Fibroblast of villous mesenchyme (primary cell): ENCODE measurements around the gene GPR161. TPM values are rescaled to one million over a fixed set of nuclear protein-coding genes. Genes with fewer than 3 reads are reported as not detected.
"Not testable (repeated sequence)": the region's sequence is repeated elsewhere in the genome, so short reads cannot be mapped to it uniquely, and the experiment has no call there.

Source experiments
- DNase-seq: peaks from one replicate; pipeline ENCODE4 v3.0.0-alpha.2; 2010; ENCODE audit warnings: low read depth
- H3K4me3 ChIP-seq: 2 replicates; pipeline ENCODE4 v1.5.1; 2011; ENCODE audit warnings: low read depth, mild to moderate bottlenecking, low read length
- total RNA-seq: library from RNA; depleted of rRNA; stranded (reverse); fragments of >200 nt; gene quantifications from 2 replicates; pipeline ENCODE4 v1.2.3, GENCODE V29; 2012
- TF ChIP-seq, protein P1 (sequence below): IDR thresholded peaks from 2 replicates; pipeline ENCODE4 v1.5.1; 2012; ENCODE audit warnings: low read depth, mild to moderate bottlenecking, low read length; ENCODE audit not compliant: insufficient read depth

Gene GPR161
- total RNA-seq, 1 donor, result 13.0 TPM

DNA sequence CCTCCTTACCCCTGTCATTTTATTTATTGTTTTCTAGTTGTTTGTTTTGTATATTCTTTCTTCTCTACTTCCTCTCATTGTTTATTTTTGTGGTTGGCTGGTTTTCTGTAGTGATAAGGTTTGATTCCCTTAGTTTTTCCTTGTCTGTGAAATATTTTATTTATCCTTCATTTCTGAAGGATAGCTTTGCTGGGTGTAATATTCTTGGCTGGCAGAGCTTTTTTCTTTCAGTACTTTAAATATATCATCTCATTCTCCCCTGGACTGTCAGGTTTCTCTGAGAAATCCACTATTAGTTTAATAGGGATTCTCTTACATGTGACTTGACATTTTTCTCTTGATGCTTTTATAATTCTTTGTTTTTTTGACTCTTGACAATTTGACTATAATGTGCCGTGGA is 23.2 kb upstream of the GPR161 start:
- TF ChIP-seq, protein P1, sequence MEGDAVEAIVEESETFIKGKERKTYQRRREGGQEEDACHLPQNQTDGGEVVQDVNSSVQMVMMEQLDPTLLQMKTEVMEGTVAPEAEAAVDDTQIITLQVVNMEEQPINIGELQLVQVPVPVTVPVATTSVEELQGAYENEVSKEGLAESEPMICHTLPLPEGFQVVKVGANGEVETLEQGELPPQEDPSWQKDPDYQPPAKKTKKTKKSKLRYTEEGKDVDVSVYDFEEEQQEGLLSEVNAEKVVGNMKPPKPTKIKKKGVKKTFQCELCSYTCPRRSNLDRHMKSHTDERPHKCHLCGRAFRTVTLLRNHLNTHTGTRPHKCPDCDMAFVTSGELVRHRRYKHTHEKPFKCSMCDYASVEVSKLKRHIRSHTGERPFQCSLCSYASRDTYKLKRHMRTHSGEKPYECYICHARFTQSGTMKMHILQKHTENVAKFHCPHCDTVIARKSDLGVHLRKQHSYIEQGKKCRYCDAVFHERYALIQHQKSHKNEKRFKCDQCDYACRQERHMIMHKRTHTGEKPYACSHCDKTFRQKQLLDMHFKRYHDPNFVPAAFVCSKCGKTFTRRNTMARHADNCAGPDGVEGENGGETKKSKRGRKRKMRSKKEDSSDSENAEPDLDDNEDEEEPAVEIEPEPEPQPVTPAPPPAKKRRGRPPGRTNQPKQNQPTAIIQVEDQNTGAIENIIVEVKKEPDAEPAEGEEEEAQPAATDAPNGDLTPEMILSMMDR, result no peak
- no peak for DNase-seq
- no peak overlapping the region for H3K4me3 ChIP-seq

DNA sequence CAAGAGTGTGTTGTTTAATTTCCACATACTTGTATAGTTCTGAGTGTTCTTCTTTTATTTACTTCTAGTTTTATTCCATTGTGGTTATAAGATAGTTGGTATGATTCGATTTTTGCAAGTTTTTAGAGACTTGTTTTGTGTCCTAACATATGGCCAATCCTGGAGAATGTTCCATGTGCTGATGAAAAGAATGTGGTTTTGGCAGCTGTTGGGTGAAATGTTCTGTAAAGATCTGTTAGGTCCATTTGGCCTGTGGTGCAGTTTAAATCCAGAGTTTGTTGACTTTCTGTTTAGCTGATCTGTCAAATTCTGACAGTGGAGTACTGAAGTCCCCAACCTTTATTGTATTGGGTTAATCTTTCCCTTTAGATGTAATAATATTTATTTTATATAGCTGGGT is 22.5 kb upstream of the GPR161 start:
- no peak for DNase-seq
- TF ChIP-seq, protein P1, result no peak
- H3K4me3 ChIP-seq, result no peak overlapping the region

DNA sequence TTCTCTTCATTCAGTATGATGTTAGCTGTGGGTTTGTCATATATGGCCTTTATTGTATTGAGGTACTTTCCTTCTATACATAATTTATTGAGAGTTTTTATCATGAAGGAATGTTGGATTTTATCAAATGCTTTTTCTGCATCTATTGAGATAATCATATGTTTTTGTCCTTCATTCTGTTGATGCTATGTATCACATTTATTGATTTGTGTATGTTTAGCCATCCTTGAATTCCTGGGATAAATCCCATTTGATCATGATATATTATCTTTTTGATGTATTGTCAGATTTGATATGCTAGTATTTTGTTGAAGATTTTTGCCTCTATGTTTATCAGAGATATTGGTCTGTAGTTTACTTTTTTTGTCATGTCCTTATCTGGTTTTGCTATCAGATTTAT is 20.9 kb upstream of the GPR161 start:
- H3K4me3 ChIP-seq, result no peak overlapping the region
- no peak for DNase-seq
- TF ChIP-seq, protein P1, result no peak

DNA sequence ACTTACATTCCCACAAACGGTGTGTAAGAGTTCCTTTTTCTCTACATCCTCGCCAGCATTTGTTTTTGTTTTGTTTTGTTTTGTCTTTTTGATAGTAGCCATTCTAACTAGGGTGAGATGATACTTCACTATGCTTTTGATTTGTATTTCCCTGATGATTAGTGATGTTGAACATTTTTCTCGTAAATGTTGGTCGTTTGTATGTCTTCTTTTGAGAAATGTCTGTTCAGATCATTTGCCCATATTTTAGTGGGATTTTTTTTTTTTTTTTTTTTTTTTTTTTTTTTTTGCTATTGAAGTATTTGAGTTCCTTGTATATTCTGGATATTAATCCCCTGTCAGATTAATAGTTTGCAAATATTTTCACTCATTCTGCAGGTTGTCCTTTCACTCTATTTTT is 19.2 kb upstream of the GPR161 start:
- no peak for DNase-seq
- TF ChIP-seq, protein P1, result no peak
- H3K4me3 ChIP-seq, result no peak overlapping the region

DNA sequence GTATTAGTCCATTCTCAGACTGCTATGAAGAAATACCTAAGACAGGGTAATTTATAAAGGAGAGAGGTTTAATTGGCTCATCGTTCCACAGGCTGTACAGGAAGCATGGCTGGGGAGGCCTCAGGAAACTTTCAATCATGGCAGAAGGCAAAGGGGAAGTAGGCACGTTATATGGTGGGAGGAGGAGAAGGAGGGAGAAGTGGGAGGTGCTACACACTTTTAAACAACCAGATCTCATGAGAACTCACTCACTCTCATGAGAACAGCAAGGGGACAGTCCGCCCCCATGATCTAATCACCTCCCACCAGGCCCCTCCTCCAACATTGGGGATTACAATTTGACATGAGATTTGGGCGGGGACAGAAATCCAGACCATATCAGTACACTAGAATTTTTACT is 18.0 kb upstream of the GPR161 start:
- H3K4me3 ChIP-seq, DNase-seq: not testable (repeated sequence)

DNA sequence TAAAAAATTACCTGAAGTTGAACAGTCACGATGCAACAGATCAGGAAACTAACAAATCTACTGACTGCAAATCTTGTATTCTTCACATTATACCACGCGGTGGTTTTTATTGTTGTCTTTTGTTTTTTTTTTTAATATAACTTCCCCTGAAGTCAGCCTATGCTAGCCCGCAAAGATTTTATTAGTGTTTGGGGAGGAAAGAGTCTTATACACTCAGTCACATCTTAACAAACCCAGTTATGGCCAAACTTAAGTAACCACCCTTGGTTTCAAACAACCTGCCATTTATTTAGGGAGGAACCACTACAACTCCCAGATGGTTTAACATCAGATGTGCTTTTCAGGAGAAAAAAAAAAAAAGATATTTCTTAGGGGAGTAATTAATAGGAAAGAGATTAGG is 15.2 kb upstream of the GPR161 start:
- DNase-seq, result no peak
- H3K4me3 ChIP-seq, result no peak overlapping the region
- TF ChIP-seq, protein P1, result no peak

DNA sequence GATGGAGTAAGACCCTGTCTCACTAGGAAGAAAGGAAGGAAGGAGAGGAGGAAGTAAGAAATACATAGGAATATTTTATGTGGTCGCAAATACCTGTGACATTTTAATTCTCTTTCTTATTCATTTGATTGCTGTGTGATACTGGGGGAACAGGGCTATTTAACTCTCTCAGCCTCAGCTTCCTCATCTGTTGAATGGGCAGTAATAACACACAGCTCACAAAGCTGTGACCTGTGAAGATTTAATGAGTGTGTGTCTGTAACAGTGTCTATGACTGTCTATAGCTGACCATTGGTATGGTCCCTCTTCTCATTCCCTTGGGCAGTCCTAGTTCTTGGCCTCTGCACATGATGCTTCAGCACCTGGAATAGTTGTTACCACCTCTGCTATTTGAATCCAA is 13.6 kb upstream of the GPR161 start:
- no peak overlapping the region for H3K4me3 ChIP-seq
- TF ChIP-seq, protein P1, result no peak
- DNase-seq, result no peak
